NOMO-1 (cell line): ENCODE data around the gene SIRT1.
"Not testable (repeated sequence)": the region's sequence is repeated elsewhere in the genome, so short reads cannot be mapped to it uniquely, and the experiment has no call there.

Source experiments
- DNase-seq, 2 experiments: peaks; one replicate each; lab custom pipeline; 2025; ENCODE audit not compliant: unreplicated experiment in 2 of 2; lab: John Stamatoyannopoulos, UW

The SIRT1 gene

GRCh38 chr10:67943917-67944316 is 59.5 kb downstream of the SIRT1 start:
- DNase-seq, result no peak

- DNase-seq, result no peak
These were observed 71.2 kb downstream of the SIRT1 start for GRCh38 chr10:67955614-67956013.

- no peak for DNase-seq
These were observed 75.5 kb downstream of the SIRT1 start for GRCh38 chr10:67959839-67960476.

- DNase-seq, result no peak
These were observed 81.0 kb downstream of the SIRT1 start for GRCh38 chr10:67965456-67965855.

GRCh38 chr10:67966035-67966434 is 81.6 kb downstream of the SIRT1 start:
- not testable (repeated sequence) for DNase-seq
